ENCODE measurements around the gene UBASH3A.

- TF ChIP-seq EP300 (IDR thresholded peaks at IDR 0.05) (no peak), CTCF (IDR thresholded peaks at IDR 0.05) (no peak)
Observed at GRCh38 chr21:42412636-42412933, 8.9 kb downstream of the UBASH3A start.
